Smooth muscle cell (in vitro differentiated cells): Measurements from ENCODE around the gene DKC1. TPM values are rescaled to one million over a fixed set of nuclear protein-coding genes. Genes with fewer than 3 reads are reported as not detected.
"Not testable (repeated sequence)": the region's sequence is repeated elsewhere in the genome, so short reads cannot be mapped to it uniquely, and the experiment has no call there.

Experiments used
- DNase-seq: peaks from one replicate; lab custom pipeline; 2025; ENCODE audit not compliant: unreplicated experiment; lab: John Stamatoyannopoulos, UW
- H2AFZ ChIP-seq: fragments of 200-600 bp; sonication (generic); 2 replicates; pipeline ENCODE4 v1.6.0; 2016; ENCODE audit warnings: antibody characterized with exemption, low read depth, mild to moderate bottlenecking
- H3F3A ChIP-seq: fragments of 200-600 bp; sonication (generic); 2 replicates; pipeline ENCODE4 v1.6.0; 2017; ENCODE audit warnings: antibody characterized with exemption, low read depth
- H3K27ac ChIP-seq: fragments of 200-600 bp; sonication (generic); 2 replicates; pipeline ENCODE4 v1.5.1; 2016; ENCODE audit warnings: low read depth, mild to moderate bottlenecking
- H3K27me3 ChIP-seq: fragments of 200-600 bp; sonication (generic); 2 replicates; pipeline ENCODE4 v1.6.1; 2016; ENCODE audit warnings: low read depth, mild to moderate bottlenecking
- H3K36me3 ChIP-seq: fragments of 200-600 bp; sonication (generic); 2 replicates; pipeline ENCODE4 v1.5.1; 2016; ENCODE audit warnings: low read depth
- H3K4me1 ChIP-seq: fragments of 200-600 bp; sonication (generic); 2 replicates; pipeline ENCODE4 v1.5.1; 2016; ENCODE audit warnings: low read depth
- H3K4me2 ChIP-seq: fragments of 200-600 bp; sonication (generic); 2 replicates; pipeline ENCODE4 v1.6.0; 2016; ENCODE audit warnings: mild to moderate bottlenecking
- H3K4me3 ChIP-seq: fragments of 200-600 bp; sonication (generic); 2 replicates; pipeline ENCODE4 v1.5.1; 2016; ENCODE audit warnings: mild to moderate bottlenecking
- H3K79me2 ChIP-seq: fragments of 200-600 bp; sonication (generic); 2 replicates; pipeline ENCODE4 v1.6.0; 2016; ENCODE audit warnings: low read depth, mild to moderate bottlenecking
- H3K9ac ChIP-seq: fragments of 200-600 bp; sonication (generic); 2 replicates; pipeline ENCODE4 v1.6.0; 2016; ENCODE audit warnings: low read depth
- H3K9me3 ChIP-seq: fragments of 200-600 bp; sonication (generic); replicated peaks from 2 replicates; pipeline ENCODE4 v1.5.1; 2016; ENCODE audit warnings: low read depth
- H4K20me1 ChIP-seq: fragments of 200-600 bp; sonication (generic); 2 replicates; pipeline ENCODE4 v1.6.0; 2016; ENCODE audit warnings: low read depth
- CTCF ChIP-seq: fragments of 200-600 bp; sonication (generic); IDR thresholded peaks from 2 replicates; pipeline ENCODE4 v1.5.1; 2017; ENCODE audit warnings: borderline replicate concordance, mild to moderate bottlenecking, antibody characterized with exemption; ENCODE audit not compliant: insufficient read depth, poor library complexity, severe bottlenecking
- WGBS: methylation state at CpG from one replicate; pipeline ENCODE4 v1.1.7; 2016; ENCODE audit warnings: low lambda C conversion rate; 5-methylcytosine and 5-hydroxymethylcytosine counted together
- polyA plus RNA-seq: library from polyadenylated mRNA; unstranded; fragments of >200 nt; fragmentation: Nextera tagmentation; extraction: Ambion mirVana; gene quantifications from 2 replicates; pipeline ENCODE4 v1.2.1, GENCODE V29; 2016
- total RNA-seq: library from RNA; depleted of rRNA; stranded (reverse); fragments of >200 nt; gene quantifications from 2 replicates; pipeline ENCODE4 v1.2.3, GENCODE V29; 2014

DKC1 gene
- total and polyA plus RNA-seq, 2 experiments from 2014 or later = 18.7 to 35.1 TPM

GRCh38 chrX:154813801-154814200 lies 51.1 kb downstream of the DKC1 start:
- Histone ChIP-seq H3K9ac (no peak overlapping the region), H3K4me2 (no peak overlapping the region), H3K27me3 (no peaks in the 10 kb centered on the region), H4K20me1 (no peaks in the 10 kb centered on the region), H3K4me3 (no peak overlapping the region), H2AFZ (no peak overlapping the region), H3F3A (no peaks in the 10 kb centered on the region), H3K36me3 (no peaks in the 10 kb centered on the region), H3K27ac (no peak overlapping the region), H3K9me3 (no peaks in the 10 kb centered on the region), H3K79me2 (no peaks in the 10 kb centered on the region), H3K4me1 (no peaks in the 10 kb centered on the region)
- WGBS = 23% methylated on average over 1 of the region's 1 CpG
- no peak for TF ChIP-seq CTCF
- no peak for DNase-seq

GRCh38 chrX:154815274-154815818 lies 52.7 kb downstream of the DKC1 start:
- no peak overlapping the region for H2AFZ ChIP-seq
- no peak for TF ChIP-seq CTCF
- H4K20me1 ChIP-seq = no peaks in the 10 kb centered on the region
- no peak overlapping the region for H3K4me2 ChIP-seq
- H3K4me1 ChIP-seq = no peaks in the 10 kb centered on the region
- no peak overlapping the region for H3K4me3 ChIP-seq
- 51% methylated on average over 5 of the region's 5 CpGs for WGBS
- H3F3A ChIP-seq = no peaks in the 10 kb centered on the region
- H3K9ac ChIP-seq = no peak overlapping the region
- no peaks in the 10 kb centered on the region for H3K79me2 ChIP-seq
- no peaks in the 10 kb centered on the region for H3K9me3 ChIP-seq
- DNase-seq = no peak
- H3K36me3 ChIP-seq = no peaks in the 10 kb centered on the region
- no peaks in the 10 kb centered on the region for H3K27me3 ChIP-seq
- no peak overlapping the region for H3K27ac ChIP-seq

- 69% methylated on average over 4 of the region's 4 CpGs for WGBS
Observed at GRCh38 chrX:154816326-154816898, 53.7 kb downstream of the DKC1 start.

GRCh38 chrX:154817048-154817618 lies 54.5 kb downstream of the DKC1 start:
- H3K36me3 ChIP-seq, H3K79me2 ChIP-seq, H3K9ac ChIP-seq, H3F3A ChIP-seq, H3K27ac ChIP-seq, H3K27me3 ChIP-seq, H3K9me3 ChIP-seq, H3K4me3 ChIP-seq, H4K20me1 ChIP-seq, H3K4me1 ChIP-seq, DNase-seq, H3K4me2 ChIP-seq, H2AFZ ChIP-seq: not testable (repeated sequence)
- WGBS = 89% methylated on average over 19 of the region's 19 CpGs

More at GRCh38 chrX:154816326-154816898, 53.7 kb downstream of the DKC1 start:
- H3K27me3 ChIP-seq, H3K9me3 ChIP-seq, H3K36me3 ChIP-seq, H3K79me2 ChIP-seq, DNase-seq, H2AFZ ChIP-seq, H3F3A ChIP-seq, H3K4me2 ChIP-seq, H3K4me1 ChIP-seq, H3K27ac ChIP-seq, H4K20me1 ChIP-seq, H3K4me3 ChIP-seq, H3K9ac ChIP-seq: not testable (repeated sequence)
